ENCODE results near the gene TCERG1L.
"Not testable (repeated sequence)": the region's sequence is repeated elsewhere in the genome, so short reads cannot be mapped to it uniquely, and the experiment has no call there.

Gene TCERG1L

DNA sequence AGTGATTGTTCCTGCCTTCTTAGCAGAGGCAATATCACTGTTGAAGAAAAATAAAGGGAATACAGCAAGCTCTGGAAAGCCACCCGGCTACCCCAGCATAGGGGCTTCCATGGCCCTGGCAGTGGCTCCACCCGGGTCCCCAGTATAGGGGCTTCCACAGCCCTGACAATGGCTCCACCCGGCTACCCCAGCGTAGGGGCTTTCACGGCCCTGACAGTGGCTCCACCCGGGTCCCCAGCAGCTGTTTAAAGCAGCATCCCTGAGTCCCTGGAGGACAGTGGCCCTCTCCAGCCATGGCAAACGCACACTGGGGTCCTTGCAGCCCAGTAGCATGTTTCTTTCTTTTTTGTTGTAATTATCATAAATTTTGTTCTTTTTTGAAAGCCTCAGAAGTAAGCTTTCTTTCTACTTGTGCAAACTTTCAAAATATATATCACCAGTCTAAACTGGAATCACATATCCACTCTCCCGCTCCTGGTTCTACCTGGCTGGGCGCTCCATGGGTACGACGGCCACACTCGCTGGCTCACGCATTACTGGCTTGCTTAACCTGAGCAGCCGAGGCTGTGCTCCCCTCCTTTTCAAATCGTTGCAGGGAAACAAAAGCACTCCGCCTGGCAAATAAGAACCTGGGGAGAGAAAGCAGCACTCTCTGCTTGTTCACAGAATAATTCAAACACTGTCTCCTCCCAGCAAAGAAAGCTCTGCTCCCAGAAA, 62.1 kb downstream of the TCERG1L start:
- no peak for DNase-seq (ENCODE audit: low spot score)

DNA sequence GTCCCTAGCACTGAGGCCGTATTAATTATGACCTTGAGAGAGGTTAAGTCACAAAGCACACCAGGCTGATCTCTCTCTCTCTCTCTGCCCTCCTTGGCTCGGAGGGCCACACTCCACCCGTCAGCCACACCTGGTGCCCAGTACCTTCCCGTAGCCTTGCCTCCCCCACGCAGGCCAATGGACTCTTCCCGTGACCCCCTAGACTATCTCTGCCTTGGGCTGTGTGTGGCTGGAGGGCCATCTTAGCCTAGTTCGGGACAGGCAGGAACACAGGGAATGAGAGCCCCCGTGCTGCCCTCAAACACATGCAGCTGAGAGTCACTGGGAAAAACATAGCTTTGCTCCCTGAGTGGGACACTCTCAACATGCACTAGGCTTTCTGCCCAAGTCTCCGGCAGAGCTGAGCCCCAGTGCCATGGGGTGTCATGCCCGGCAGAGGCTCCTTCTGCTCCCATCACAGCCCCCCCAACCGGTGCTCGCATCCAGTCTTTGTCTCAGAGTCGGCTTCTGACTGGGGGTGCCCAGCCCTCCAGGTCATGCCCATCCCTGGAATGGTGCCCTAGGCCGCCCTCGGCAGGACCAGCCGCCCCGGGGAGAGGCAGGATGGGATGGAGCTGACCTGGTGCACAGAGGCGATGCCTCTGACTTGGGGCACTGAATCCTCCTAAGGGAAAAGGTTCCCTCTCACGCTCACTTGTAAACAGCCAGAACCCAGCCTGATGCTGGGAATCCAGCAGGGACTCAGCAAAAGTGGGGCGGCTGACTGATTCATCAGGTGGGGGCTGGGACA, 63.0 kb downstream of the TCERG1L start:
- DNase-seq (ENCODE audit: low spot score) = no peak

DNA sequence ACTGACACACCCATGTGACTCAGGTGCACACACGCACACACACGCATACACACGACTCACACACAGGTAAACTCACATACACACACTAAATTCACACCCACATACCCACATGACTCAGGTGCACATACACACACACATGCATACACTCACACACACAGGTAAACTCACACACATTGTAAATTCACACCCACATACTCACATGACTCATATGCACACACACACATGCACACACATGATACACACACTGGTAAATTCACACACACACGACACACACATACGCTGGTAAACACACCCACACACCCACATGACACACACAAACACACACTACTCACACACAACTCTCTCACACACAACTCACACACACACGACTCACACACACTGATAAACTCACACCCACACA, 63.6 kb downstream of the TCERG1L start:
- no peak for DNase-seq (ENCODE audit: low spot score)

DNA sequence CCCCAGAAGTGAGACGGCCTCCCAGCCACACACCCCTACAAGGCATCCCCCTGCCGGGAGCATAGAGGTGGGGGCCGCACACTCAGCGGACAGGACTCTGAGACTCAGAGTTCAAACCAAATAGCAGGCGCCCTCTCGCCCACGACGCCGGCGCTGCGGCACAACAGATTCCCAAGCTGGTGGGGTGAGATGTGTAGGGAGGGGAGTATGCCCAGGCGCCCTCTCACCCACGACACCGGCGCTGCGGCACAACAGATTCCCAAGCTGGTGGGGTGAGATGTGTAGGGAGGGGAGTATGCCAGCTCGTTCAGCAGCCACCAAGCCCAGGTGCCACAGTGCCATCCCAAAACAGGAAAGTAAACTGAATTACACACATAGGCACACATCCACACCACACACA, 64.7 kb downstream of the TCERG1L start:
- no peak for DNase-seq (ENCODE audit: low spot score)

DNA sequence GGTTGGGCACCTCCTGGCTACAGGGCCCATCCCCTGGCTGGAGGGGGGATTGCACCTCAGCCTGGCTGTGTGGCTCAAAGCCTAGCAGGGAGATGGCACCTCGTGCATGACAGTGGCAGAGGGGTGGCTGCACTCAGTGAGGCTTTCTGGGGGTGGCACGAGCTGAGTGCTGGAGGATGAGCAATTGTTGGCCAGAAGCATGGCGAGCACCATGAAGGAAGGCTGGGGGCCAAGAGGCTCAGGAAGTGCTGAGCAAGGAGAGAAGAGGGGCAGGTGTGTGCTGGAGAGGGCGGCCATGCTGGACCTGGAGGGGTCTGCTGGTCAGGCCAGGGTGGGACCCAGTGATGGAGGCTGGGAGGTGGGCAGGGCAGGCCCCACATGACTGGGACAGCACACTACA, 65.4 kb downstream of the TCERG1L start:
- no peak for DNase-seq (ENCODE audit: low spot score)

DNA sequence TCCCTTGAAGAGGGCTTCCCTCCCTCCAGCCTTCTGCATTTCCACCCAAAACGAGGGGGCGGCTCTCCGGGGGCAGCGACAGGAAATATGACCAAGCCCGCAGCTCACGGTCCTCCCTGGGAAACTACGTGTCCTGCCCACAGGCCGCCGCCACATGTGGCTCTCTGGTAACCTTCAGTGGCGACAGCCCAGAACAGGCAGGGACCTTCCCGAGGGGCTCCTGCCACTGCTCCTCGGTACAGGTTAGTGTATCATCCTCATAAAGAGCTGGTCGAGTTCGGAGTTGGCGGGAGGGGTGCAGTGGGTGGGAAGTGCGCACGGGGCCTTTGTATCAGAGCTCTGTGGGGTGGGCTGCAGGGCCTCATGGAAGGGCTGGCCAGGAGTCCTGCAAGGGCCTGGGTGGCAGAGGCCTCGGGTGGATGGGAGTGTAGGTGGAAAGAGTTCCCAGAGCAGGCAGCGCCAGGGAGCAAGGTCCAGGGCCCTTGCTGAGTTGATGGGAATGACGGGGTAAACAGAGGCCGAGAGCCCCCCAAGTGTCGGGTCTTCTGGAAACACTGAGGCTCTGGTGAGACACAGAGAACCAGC, 66.0 kb downstream of the TCERG1L start:
- no peak for DNase-seq (ENCODE audit: low spot score)

DNA sequence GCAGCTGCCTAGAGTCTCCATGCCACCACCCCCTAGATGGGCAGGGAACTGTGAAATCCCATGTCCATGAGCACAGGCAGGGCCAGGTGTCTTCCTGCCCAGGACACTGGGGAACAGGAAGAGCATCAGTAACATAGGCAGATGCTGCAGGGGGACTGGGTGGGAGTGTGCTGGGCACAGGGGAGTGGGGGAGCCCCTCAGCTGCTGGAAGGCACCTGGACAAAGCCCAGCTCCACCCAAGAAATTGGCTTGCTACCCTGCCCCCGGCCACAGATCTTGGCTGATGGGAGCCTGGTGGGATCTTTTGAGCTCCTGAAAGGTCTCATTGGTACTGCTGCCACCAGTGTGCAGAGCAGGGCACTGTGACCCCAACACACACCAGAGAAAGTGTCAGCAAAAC, 66.7 kb downstream of the TCERG1L start:
- no peak for DNase-seq (ENCODE audit: low spot score)

DNA sequence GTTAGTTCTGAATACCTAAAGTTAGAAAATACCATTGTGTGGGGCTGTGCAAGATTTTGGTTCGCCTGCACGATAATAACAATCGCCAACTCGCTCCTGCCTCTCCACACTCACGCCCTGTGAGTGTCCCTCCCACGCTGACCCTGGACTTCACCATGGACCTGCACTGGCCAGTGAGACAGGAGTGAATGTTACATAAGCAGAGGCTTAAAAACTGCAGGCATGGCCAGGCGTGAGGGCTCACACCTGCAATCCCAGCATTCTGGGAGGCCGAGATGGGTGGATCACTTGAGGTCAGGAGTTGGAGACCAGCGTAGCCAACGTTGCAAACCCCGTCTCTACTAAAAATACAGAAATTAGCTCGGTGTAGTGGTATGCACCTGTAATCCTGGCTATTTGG, 68.4 kb downstream of the TCERG1L start:
- DNase-seq (ENCODE audit: low spot score) = no peak

DNA sequence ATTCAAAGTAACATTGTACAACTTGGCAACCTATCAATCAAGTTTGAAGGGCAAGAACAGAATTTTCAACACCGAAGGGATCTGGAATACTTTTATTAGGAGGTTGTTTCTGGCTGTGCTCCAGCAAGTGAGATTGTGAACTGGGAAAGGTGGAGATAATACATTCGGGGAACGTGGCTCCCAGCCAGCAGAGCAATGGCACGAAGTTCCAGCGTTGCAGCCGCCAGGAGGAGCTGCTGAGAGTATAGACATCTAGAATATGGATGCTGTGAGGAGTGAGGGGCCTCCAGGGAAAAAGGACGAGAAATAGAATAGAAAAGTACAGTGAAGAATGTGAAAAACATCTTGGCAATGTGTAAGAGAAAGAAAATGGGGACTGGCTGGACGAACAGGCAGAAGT, 69.5 kb downstream of the TCERG1L start:
- peak; percentile 8 for DNase-seq (ENCODE audit: low spot score)

DNA sequence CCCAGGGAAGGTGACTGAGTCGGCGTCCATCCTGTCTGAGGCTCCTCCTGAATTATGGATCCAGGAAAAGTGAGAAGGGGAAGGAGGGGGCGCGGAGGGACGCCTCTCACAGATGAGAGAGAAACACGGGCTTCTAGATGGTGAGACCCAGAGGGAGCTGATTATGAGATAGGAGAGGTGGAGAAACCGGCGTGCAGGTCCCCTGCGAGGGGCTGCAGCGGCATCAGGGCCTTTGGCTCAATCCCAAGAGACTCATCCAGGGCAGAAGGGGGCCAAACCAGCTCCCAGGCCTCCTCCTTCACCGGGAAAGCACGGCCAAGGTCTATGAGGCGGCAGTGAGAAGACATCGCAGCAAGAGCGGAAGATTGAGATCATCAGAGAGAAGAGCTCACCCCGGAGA, 70.8 kb downstream of the TCERG1L start:
- DNase-seq (ENCODE audit: low spot score) = no peak

DNA sequence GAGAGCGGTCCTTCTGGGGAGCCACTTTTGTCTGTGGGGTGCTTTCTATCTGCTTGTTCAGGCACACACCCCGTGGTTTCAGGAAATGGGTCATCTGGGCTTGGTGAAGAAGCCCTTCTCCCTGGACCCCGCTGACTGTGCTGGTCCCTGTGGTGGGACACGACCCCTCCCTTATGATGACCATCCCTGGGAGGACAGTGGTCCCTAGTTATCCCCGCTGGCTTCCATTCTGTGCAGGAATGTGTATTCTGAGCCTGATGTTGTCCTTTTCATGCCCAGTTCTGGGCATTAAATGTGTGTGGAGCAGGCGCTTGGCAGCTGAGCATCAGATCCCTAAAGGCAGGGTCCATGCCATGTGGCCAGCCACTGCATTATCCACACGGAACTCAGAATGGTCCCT, 71.6 kb downstream of the TCERG1L start:
- DNase-seq (ENCODE audit: low spot score) = no peak

DNA sequence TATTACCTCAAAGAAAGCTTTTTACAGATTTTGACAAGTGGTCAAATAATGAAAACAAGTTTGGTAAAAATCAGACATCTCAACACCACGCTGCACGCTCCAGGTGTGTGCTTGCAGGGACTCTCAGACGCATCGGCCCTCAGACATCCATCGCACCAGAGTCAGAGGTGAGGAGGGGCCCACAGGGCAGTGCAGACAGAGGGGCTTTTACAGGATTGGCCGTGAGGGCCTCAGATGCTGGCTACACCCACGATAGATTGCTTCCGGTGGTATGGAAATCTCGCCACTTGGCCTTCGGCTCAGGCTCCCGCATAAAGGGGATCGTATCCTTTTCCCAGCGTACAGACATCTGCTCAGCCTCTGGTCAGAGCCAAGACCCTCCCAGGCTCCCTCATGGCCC, 72.1 kb downstream of the TCERG1L start:
- DNase-seq (ENCODE audit: low spot score) = no peak

DNA sequence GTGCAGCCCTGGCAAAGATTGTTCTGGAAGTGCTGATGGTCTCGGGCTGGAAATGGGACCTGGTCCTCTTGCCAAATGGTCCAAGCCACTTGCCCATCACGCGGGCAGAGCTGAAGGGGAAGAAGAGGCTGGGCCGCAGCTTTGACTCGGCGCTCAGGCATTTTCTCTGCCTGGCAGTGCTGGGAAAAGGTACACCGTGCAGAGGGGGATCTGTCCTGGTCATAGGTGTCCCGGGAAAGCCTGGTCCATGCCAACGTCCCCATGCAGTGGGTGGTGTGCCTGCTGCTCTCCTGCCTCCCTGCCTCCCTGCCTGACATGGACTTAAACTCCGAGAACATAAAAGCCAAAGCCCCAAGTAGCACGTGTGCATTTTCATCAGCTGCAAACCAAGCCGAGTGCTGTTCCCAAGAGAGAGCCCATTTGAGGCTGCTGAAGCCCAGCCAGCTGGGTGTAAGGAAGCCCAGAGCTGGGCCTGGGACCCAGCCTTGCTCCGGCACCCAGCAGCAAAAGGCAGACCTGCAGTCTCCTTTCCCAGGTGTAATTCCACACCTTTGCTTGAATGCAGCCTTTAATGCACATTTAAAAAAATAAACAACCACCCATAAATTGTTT, 72.7 kb downstream of the TCERG1L start:
- DNase-seq (ENCODE audit: low spot score) = no peak

DNA sequence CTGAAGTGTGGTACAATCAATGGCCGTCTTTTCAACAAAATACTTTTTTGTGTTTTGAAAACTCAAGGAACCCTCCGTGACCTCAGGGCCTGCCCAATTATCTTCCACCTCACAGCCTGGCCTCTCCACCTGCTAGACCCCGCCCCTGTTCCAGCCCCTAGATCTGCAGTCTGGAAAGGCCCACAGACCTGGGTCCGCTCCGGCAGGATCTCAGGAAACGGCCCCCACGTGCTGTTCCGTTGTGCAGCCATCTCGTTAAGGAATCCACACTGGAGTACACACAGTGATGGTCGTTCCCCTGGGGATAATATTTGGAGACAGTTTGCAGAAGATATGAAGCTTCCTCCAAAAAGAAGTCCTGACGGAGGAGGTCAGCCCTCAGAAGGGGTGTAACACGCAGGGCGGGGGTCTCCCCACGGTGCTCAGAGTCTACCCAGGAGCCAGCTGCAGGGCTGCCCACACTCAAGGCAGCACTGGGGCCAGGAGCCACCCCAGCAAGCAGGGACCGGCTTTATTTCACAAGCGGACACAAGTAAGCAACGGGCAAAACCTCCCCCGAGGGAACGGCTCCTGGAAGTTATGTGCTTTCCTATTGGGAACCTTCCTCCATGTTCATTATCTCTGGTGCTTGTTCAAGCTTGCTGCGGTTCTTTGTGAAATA, 73.4 kb downstream of the TCERG1L start:
- no peak for DNase-seq (ENCODE audit: low spot score)

DNA sequence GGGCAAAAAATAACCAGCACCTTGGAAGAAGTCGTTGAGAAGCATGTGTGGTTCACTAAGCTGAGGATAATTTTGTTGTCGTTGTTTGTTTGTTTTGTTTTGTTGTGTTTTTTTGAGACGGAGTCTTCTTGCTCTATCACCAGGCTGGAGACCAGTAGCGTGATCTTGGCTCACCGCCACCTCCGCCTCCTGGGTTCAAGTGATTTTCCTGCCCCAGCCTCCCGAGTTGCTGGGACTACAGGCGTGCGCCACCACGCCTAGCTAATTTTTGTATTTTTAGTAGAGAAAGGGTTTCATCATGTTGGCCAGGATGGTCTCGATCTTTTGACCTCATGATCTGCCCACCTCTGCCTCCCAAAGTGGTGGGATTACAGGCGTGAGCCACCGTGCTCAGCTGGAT, 76.9 kb downstream of the TCERG1L start:
- not testable (repeated sequence) for DNase-seq (ENCODE audit: low spot score)

DNA sequence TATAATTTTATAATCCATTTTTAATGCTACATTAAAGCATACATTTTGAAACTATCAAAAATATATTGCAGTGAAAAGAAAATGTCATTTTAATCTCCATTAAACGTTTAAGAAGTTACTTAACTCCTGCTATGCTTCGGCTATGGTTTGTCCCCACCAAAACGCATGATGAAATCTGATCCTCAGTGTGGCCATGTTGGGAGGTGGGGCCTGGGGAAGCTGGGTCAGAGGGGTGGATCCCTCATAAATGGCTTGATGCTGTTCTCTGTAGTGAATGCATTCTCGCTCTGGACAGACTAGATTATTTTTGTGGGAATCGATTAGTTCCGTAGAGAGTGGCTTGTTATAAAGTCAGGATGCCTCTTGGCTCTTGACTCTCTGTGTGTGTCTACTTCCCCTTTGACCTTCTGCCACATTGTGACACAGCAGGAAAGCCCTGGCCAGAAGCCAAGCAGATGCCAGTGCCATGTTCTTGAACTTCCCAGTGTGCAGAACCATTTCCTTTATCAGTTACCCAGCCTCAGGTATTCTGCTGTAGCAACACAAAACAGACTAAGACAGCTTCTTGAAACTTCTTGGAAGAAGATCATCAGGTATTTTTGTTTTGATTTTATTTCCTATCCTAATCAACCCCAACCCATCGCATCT, 77.8 kb downstream of the TCERG1L start:
- no peak for DNase-seq (ENCODE audit: low spot score)

DNA sequence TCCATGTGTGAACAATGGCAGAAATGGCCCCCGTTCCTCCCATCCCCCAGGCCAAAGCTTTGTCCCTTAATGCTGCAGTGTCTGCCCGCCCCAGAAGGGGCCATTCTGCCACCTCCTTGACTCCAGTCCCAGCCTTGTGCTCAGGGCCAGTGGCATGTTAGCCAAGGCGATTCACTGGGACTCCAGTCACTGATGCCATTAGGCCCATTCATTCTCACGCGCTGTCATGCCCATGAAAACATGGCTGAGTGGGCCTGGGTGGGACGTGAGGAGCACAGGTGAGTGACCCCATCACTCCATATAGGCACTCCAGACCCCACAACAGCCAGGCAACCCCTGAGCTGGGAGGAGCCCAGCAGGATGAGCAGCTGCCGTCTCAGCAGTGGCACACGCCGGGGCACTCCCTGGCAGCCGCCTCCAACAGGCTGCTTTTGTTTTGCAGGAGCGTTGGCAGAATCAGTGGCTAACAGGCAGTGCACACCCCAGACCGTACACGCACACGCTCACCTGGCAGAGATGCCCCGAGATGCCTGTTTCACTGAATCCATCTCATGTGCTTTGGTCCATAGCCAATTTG, 79.5 kb downstream of the TCERG1L start:
- no peak for DNase-seq (ENCODE audit: low spot score)

DNA sequence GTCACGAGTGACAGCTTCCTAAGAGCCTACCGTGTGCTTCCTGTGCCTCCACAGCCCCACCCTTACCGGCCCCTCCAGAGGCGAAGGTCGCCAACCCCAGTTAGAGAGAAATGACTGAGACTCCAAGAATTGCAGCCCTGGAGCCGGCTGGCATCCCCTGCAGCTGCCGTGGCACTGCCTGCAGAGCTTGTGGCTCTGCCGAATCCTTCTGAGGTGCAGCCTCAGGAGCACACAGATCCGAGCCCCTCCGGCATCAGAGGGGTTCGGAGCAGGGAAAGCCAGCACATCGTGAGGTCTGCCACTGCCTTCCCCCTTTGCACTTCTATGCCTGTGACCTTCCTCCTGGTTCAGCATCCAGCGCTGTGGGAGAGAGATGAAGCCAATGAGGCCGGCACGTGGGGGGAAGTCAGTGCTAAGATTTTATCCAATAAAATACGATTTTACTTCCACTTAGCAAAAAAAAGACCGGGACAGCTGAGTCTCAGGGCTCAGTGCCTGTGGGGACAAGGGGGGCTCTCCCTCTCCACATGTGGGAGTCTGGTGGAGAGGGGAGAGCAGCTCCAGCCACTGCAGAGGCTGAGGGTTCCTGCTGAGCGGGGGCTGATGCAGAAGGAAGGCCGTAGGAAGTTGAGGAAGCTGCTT, 80.1 kb downstream of the TCERG1L start:
- DNase-seq (ENCODE audit: low spot score) = no peak

DNA sequence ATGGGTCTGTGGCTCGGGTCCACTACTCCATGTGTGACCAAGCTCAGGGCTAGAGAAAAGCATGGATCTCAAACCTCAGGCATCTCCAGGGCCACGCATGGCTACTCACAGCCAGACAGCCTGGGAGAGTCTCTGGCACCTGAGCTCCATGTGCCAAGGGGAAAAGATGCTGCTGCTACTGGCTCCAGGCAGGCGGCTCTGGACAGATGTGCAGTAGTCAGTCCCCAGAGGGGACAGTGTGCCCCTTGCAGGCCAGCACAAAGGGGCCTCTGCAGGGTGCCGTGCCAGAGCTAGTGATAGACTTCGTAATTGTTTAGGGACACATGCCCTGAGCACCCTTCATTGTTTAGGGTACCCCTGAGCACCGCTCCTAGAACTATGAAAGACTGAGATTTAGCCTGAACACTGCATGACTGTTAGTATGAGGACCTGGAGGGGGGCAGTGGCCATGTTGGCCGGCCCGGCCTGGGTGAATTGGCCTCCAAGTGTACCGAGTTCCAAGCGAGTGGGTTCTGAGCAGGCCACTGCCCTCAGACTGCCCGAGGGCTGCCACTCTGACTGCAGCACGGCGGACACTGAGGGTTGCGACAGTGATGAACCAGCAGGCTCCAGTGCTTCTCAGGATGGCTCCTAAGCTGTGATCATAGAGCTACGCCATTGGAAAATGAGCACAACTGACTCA, 80.7 kb downstream of the TCERG1L start:
- DNase-seq (ENCODE audit: low spot score) = no peak

DNA sequence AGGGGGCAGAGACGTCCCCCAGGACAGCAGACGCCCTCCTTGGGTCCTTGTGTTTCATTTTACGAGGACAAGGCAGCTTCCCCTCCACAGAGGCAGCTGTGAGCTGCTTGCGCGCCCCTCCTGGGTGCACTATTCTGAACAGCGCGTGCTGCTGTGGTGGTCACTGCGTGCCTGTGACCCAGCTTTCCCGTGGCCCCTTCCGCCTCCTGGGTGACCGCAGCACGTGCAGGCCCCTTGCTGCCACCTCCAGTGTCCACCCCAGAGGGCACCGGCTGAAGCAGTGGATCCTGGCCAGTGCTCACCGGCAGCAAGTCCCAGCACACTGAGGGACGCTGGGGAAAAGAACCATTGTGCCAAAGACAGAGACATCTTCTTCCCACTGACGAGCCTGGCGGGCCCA, 81.4 kb downstream of the TCERG1L start:
- DNase-seq (ENCODE audit: low spot score) = no peak
